Stomach (tissue), 9 donors: ENCODE measurements around the gene ALX4. TPM values are rescaled to one million over a fixed set of nuclear protein-coding genes. Genes with fewer than 3 reads are reported as not detected.
A peak's percentile ranks its signal among the peaks of the same experiment; 100 is the strongest.

ENCODE experiments used
- DNase-seq, 2 donors: peaks; one replicate each; pipeline versions ENCODE4 v3.0.0 to v3.0.0-alpha.2; 2013 to 2019
- H3K27ac ChIP-seq, 5 donors: fragments of 200-600 bp in 4 of 5; sonication (generic) in 4 of 5; one replicate each; pipeline ENCODE4 v1.5.1; 2013 to 2019; ENCODE audit warnings: mild to moderate bottlenecking in 1 of 5, moderate library complexity in 1 of 5
- H3K27me3 ChIP-seq, 3 donors: fragments of 200-600 bp; sonication (generic); one replicate each; pipeline ENCODE4 v1.5.1; 2017 to 2019; ENCODE audit warnings: mixed run types in 1 of 3
- H3K36me3 ChIP-seq, 4 donors: fragments of 200-600 bp; sonication (generic); 1 replicate in 3 of 4; 2 replicates in 1 of 4; pipeline ENCODE4 v1.5.1; 2016 to 2019
- H3K4me1 ChIP-seq, 4 donors: fragments of 200-600 bp; sonication (generic); one replicate each; pipeline ENCODE4 v1.5.1; 2016 to 2019
- H3K4me3 ChIP-seq, 4 donors: fragments of 200-600 bp; sonication (generic) in 3 of 4; one replicate each; pipeline ENCODE4 v1.5.1; 2016 to 2019; ENCODE audit warnings: mild to moderate bottlenecking in 1 of 4
- H3K9me3 ChIP-seq, 4 donors: fragments of 200-600 bp; sonication (generic); one replicate each; pipeline ENCODE4 v1.5.1; 2016 to 2019
- CTCF ChIP-seq, 7 experiments: fragments of 450-650 bp in 4 of 7; fragments of 200-600 bp in 3 of 7; sonication (generic) in 3 of 7; IDR thresholded peaks; one replicate each; pipeline ENCODE4 v1.5.1; 2016 to 2019; ENCODE audit warnings: antibody characterized with exemption in 7 of 7, control low read depth in 2 of 7, mild to moderate bottlenecking in 1 of 7
- EP300 ChIP-seq: sonication (generic); formaldehyde crosslinking; IDR thresholded peaks from one replicate; pipeline ENCODE4 v1.6.1; 2017; ENCODE audit warnings: antibody characterized with exemption
- POLR2A ChIP-seq, 4 donors: fragments of 450-650 bp; IDR thresholded peaks; one replicate each; pipeline ENCODE4 v1.6.1; 2016; ENCODE audit warnings: antibody characterized with exemption in 4 of 4, control low read depth in 2 of 4, mild to moderate bottlenecking in 1 of 4, moderate library complexity in 1 of 4
- POLR2AphosphoS5 ChIP-seq, 3 donors: sonication (generic); formaldehyde crosslinking; IDR thresholded peaks; one replicate each; pipeline ENCODE4 v1.6.1; 2016; ENCODE audit warnings: antibody characterized with exemption in 3 of 3
- WGBS, 5 donors: extraction: QIAGEN DNeasy Blood & Tissue Kit in 3 of 5; methylation state at CpG; one replicate each; pipeline versions ENCODE4 v1.1.5 to v1.1.7; 2013 to 2018; 5-methylcytosine and 5-hydroxymethylcytosine counted together
- intact Hi-C: fragments of 100-400 bp; cut with DNase I; formaldehyde crosslinking; loops from one replicate; pipeline ENCODE4 v1.15.1; 2023; ENCODE audit warnings: low total_unique reads
- polyA plus RNA-seq, 3 donors: library from polyadenylated mRNA; stranded (reverse); fragments of 200-250 nt; gene quantifications; one replicate each; pipeline ENCODE4 v1.2.3, GENCODE V29; 2013
- total RNA-seq, 5 donors: library from RNA; depleted of rRNA; stranded (reverse); fragments of >200 nt; gene quantifications; one replicate each; pipeline versions ENCODE4 v1.1.0 to v1.2.3, GENCODE V29; 2014 to 2016
- donor health status: healthy with polysubstance abuse.
- donor health status: Bipolar disorder and iron deficiency.
- donor health status: healthy.

ALX4 gene
- total and polyA plus RNA-seq, 8 donors, result not detected

GRCh38 chr11:44247508-44247907 lies 62.4 kb downstream of the ALX4 start:
- H3K9me3 ChIP-seq, result peaks cover 0 to 4% (median 2%) of the 10 kb centered on the region in 4 donors
- H3K4me3 ChIP-seq, result no peak overlapping the region
- DNase-seq, result no peak
- intact Hi-C loops, result no loop called here
- H3K4me1 ChIP-seq, result peaks cover 0 to 24% (median 0%) of the 10 kb centered on the region in 4 donors
- H3K27ac ChIP-seq, result no peak overlapping the region
- 53 to 79% (median 76%) methylated on average over 4 to 6 of the region's 6 CpGs for WGBS, 5 donors
- no peak for TF ChIP-seq CTCF (IDR thresholded peaks at IDR 0.05)
- no peak for TF ChIP-seq POLR2AphosphoS5 (IDR thresholded peaks at IDR 0.05)
- peaks cover 6 to 29% (median 17%) of the 10 kb centered on the region in 4 donors for H3K36me3 ChIP-seq
- no peaks in the 10 kb centered on the region for H3K27me3 ChIP-seq

GRCh38 chr11:44246726-44247125 lies 63.2 kb downstream of the ALX4 start:
- Histone ChIP-seq H3K27ac (no peak overlapping the region), H3K4me1 (peaks cover 0 to 27% (median 0%) of the 10 kb centered on the region in 4 donors), H3K36me3 (peaks cover 6 to 32% (median 22%) of the 10 kb centered on the region in 4 donors), H3K9me3 (no peaks in the 10 kb centered on the region), H3K27me3 (no peaks in the 10 kb centered on the region), H3K4me3 (no peak overlapping the region)
- DNase-seq, result peak in 1 of 2 donors; percentile 33
- 59 to 80% (median 76%) methylated on average over 4 of the region's 4 CpGs for WGBS, 5 donors
- intact Hi-C loops, result no loop called here
- TF ChIP-seq EP300 (no peak), POLR2AphosphoS5 (IDR thresholded peaks at IDR 0.05) (no peak)

GRCh38 chr11:44244639-44245310 lies 65.2 kb downstream of the ALX4 start:
- intact Hi-C loops, result no loop called here
- H3K36me3 ChIP-seq, result peaks cover 6 to 41% (median 27%) of the 10 kb centered on the region in 4 donors
- H3K4me1 ChIP-seq, result peaks cover 0 to 27% (median 0%) of the 10 kb centered on the region in 4 donors
- DNase-seq, result no peak
- H3K4me3 ChIP-seq, result no peak overlapping the region
- no peak for TF ChIP-seq CTCF (IDR thresholded peaks at IDR 0.05)
- TF ChIP-seq EP300, result no peak
- no peak for TF ChIP-seq POLR2AphosphoS5 (IDR thresholded peaks at IDR 0.05)
- no peak for TF ChIP-seq POLR2A (IDR thresholded peaks at IDR 0.05)
- H3K27ac ChIP-seq, result no peak overlapping the region
- no peaks in the 10 kb centered on the region for H3K9me3 ChIP-seq
- WGBS, 5 donors, result 82 to 96% (median 93%) methylated on average over 8 of the region's 8 CpGs
- H3K27me3 ChIP-seq, result no peaks in the 10 kb centered on the region

- H3K27me3 ChIP-seq, result no peaks in the 10 kb centered on the region
- H3K27ac ChIP-seq, result no peak overlapping the region
- H3K4me3 ChIP-seq, result no peak overlapping the region
- intact Hi-C loops, result no loop called here
- no peak for TF ChIP-seq EP300
- TF ChIP-seq POLR2AphosphoS5 (IDR thresholded peaks at IDR 0.05), result no peak
- TF ChIP-seq CTCF (IDR thresholded peaks at IDR 0.05), result no peak
- TF ChIP-seq POLR2A (IDR thresholded peaks at IDR 0.05), result no peak
- H3K36me3 ChIP-seq, result peaks cover 6 to 42% (median 29%) of the 10 kb centered on the region in 4 donors
- peak in 1 of 2 donors; percentile 46 for DNase-seq
- no peaks in the 10 kb centered on the region for H3K9me3 ChIP-seq
- 58 to 71% (median 66%) methylated on average over 6 of the region's 6 CpGs for WGBS, 5 donors
- peaks cover 0 to 27% (median 0%) of the 10 kb centered on the region in 4 donors for H3K4me1 ChIP-seq
These were observed 66.2 kb downstream of the ALX4 start for GRCh38 chr11:44243595-44244343.
